HG03280 (cell line): Measurements from ENCODE around the gene PPP1R27.

ENCODE experiments used
- ATAC-seq: cut with Tn5 transposase; IDR thresholded peaks from one replicate; pipeline ENCODE4 v1.9.1; 2021; ENCODE audit warnings: mild to moderate bottlenecking, moderate library complexity; ENCODE audit not compliant: unreplicated experiment

The PPP1R27 gene

DNA sequence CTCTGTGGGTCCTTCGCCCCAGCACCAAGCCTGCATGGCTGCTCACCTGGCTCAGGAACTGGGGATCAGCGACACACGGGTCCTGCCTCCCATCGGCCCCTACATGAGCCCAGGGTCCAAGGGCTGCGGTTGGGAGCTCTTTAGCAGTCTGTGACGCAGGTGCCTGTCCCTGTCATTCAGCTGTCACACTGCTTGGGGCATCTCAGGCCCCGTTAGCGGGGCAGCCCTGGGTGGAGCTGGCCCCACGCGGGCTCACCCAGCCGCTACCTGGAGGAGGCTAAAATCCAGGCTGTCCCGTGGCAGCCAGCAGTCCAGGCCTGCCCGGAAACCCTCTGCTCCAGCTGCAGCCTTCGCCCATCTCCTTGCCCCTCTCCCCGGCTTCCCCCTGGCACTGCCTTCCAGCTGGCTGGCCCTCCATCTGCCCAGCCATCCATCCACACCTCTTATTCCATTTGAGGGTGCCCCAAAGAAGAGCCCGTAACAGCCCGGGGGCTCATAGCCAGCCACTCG lies 27.6 kb downstream of the PPP1R27 start:
- no peak for ATAC-seq

DNA sequence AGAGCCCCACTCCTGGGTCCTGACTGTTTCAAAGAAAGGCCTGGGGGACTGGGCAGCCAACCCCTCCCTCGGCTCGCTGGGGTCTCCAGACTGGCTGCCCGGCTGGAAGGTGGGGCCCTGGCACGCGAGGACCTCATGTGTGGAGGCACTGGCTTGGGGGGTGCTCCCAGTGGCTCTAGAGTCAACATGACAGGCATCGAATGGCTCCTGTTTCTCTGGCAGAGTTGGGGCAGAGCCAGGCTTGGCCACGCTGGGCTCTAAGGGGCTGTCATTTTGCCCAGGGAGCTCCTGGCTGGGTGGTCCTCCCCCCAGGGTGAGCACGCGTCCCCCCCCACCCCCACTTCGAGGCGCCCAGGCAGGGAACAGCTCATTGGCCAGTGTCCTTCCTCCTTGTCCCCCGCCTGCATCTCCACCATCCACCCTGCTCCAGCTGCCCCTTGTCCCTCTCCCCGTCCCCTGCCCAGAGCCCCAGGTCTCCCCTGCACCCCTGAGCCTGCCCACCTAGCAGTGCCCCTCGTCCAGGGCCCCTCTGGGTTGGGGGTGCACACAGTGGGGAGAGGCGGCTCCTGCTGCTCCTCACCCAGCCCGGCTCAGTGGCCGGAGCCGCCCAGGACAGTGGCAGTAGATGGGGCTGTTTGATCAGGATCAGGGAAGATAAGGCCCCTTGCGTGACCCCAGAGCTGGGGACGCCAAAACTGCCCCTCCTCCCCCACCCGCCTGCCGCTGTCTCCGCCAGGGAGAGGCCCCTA lies 28.2 kb downstream of the PPP1R27 start:
- ATAC-seq, result no peak

DNA sequence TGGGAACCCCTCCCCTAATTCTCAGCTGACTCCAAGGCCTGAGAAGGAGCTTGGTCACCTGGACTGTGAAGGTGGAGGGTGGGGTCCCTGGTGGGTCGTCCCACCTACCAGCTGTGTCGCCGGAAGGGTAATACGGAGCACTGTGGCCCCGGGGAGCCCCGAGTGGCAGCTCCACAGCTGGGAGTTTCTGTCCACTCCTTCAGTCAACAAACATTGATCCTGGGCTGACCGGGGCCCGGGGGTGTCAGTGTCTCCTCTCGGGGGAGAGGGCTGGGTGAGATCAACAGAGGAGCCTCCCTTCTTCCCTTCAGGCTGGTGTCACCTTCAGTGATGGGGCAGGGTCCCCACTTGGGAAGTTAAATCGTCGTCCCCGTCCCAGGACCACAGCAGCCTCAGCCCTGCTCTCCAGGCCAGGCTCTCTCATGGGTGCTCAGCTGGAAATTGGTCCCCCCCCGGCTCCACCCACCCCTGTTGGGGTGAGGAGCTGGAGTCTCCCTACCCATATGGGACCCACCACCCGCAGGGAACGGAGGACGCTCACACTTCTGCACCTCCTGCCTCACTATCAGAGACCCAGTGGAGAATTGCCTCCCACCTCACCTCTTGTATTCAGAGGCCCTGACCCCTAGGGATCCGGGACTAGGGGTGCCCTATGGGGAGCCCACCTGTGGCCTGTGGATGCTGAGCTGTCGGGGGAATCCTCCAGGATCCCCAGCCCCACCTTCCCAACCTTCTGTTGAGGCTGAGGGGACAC lies 29.0 kb downstream of the PPP1R27 start:
- ATAC-seq, result no peak

DNA sequence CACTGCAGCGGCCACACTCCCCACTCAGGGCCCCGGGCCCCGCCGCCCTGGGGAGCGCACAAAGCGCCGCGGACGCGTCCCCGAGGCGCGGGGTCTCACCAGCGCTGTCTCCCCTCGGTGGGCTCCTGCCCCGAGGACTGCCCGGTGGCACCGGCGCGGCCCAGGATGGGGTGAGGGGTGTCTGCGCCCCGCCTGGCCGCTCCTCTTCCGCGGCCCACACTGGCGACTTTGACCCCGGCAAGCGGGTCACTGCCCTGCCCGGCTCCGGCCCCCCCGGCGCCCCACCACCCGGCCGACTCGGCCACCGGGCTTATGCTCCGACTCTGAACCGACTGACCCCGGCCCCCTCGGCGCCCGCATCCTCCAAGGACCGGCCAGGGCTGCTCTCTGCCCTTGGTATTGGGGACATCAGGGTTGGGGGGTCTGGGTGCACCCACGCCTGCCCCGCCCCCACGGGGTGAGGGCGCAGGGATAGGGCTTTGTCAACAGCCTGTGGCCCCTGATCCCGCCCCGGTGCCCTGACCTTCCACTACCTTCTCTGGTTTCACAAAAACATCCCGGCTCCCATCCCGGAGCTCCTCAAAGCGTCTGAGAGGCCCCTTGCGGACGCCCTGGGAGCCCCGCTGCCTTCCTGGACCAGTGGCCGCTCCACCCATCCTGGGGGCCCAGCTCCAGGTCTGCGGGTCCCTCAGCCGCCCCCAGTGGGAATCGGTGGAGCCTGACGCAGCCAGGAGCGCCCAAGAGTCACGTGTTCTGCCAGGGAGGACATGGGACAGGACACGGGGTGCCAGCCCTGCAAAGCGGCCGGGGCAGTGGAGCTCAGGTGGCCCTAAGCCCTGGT lies 30.1 kb downstream of the PPP1R27 start:
- ATAC-seq, result no peak

DNA sequence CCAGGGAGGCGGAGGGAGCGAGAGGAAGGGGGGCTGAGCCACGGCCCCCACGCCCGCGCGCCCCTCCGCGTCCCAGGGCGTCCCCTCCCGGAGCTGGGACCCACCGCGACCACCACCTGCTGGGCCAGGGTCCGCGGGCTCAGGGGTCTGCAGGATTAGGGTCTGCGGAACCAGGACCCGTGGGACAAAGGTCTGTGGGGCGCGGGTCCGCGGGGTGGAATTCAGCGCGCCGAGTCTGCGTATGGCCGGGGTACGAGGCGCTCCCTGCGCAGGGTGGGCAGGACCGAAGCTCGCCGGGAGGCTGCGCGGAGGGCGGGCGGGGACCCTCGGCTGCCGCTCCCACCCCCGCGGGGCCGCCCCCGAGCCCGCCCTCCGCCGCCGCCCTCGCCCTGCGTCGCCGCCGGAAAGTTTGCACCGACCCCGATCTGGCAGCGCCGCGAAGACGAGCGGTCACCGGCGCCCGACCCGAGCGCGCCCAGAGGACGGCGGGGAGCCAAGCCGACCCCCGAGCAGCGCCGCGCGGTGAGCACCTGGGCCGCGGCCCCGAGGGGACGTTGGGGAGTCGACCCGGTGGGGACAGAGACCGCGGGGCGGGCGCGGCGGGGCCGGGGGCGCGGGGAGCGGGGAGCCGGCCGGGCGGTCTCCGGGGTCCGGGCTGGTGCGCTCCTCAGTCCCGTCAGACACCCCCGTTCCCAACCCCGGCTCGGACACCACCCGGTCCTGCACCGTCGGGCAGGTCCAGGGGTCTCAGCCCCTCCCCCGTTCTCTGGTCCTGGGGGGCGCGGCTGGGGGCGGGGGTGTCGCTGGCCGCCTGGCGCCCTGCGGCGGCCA lies 30.9 kb downstream of the PPP1R27 start, which contains the start of gene GCGR:
Gene GCGR, plus strand, starts transcription at position 423 of the 831 bp plus-strand sequence. CDS start 4,869 bp downstream, outside the sequence.
- no peak for ATAC-seq

DNA sequence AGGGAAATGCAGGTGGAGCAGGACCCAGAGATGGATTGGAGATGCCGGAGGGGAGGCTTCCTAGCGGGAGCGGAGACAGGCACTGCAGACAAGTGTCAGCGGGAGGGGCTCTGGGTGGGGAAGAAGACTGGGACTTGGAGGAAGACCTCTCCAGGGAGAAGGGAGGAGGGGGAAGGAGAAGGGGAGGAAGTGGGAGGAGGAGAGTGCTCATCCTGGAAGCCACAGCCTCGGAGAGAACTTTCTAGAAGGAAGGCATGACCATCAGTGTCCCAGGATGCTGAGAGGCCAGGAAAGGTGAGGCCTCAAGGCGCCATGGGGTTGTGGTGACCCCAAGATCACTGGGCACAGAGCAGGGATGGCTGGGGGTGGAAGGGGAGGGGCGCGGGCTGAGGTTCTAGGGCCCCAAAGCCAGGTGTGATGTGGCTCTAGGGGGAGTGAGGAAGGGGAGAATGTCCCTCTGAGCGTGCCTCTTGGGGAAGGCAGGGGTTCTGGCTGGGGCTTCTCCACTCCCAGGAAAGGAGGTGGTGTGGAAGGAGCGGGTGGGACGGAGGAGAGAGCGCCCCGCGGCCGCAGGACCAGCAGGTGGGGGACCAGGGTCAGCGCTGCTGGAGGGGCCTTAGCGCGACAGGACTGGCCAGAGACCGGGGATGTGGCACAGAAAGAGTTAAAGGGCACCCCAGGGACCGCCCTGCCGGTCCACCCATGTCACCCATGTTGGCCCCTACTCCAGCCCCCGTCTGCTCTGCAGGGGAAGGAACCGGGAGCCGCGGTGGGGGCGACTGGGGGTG lies 31.8 kb downstream of the PPP1R27 start:
- no peak for ATAC-seq

DNA sequence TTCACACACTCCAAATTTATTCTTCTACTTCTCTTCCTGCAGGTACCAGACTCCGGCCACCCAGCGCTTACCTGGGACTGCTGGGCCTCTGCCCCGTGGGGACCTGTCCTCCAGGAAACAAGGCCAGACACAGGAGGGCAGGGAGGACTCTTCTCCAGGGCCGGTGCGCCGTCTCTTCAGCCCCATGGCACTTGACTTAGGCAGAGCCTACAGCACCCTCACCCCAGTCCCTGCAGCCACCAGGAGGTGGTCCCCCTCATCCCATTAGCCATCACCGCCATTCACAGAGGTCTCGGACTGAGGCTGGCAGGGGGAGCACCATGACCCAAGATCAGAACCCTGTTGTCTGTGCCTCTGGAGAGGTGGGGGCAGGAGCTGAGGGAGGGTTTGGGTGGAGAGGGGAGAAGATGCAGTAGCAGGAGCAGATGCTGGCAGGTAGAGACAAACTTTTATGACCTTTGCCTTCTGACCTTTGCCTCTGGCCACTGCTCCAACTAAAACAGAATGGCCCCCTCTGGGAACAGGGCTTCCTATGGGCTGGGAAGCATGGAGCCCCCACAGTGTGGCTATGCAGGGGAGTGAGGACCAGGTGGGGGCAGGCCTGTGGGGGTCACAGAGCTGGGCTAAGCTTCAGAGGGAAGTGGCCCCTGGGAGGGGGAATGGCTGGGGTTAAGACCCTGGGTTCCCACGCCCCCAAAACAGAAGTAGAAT lies 32.6 kb downstream of the PPP1R27 start:
- no peak for ATAC-seq

DNA sequence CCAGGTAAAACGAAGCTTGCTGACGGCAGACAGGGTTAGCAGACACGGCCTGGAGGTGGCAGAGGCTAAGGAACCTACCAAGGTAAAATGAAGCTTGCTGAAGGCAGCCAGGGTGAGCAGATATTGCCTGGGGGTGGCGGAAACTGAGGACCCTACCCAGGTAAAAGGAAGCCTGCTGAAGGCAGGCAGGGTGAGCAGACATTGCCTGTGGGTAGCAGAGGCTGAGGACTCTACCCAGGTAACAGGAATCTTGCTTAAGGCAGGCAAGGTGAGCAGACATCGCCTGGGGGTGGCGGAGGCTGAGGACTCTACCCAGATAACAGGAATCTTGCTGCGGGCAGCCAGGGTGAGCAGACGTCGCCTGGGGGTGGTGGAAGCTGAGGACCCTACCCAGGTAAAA lies 33.5 kb downstream of the PPP1R27 start:
- no peak for ATAC-seq

DNA sequence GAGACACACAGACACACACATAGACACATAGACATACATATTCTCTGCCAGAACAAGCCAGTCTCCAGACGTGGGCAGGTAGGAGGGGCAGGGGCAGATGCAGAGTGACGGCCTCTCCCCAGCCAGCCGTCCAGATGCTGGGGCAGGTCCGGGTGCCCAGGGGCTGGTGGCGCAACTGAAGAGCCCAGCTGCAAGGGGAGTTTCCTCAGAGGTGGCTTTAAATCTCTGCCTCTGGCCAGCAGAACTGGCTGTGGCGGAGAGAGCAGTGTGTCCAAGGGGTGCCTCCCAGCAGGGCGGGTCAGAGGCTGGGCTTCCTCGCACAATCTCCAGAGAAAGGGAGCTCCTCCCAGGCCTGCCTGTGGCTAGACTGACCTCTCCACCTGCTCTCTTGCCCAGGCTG lies 40.3 kb downstream of the PPP1R27 start:
- no peak for ATAC-seq

DNA sequence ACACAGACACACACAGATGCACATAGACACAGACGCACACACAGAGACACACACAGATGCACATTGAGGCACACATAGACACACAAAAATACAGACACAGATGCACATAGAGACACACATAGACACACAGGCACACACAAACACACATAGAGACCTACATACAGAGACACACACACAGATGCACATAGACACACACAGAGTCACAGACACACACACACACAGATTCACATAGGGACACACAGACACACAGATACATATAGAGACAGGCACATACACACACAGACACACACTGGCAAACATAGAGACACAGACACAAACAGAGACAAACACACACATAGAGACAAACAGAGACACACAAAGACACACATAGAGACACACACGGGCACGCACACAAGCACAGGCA lies 40.8 kb downstream of the PPP1R27 start:
- no peak for ATAC-seq

DNA sequence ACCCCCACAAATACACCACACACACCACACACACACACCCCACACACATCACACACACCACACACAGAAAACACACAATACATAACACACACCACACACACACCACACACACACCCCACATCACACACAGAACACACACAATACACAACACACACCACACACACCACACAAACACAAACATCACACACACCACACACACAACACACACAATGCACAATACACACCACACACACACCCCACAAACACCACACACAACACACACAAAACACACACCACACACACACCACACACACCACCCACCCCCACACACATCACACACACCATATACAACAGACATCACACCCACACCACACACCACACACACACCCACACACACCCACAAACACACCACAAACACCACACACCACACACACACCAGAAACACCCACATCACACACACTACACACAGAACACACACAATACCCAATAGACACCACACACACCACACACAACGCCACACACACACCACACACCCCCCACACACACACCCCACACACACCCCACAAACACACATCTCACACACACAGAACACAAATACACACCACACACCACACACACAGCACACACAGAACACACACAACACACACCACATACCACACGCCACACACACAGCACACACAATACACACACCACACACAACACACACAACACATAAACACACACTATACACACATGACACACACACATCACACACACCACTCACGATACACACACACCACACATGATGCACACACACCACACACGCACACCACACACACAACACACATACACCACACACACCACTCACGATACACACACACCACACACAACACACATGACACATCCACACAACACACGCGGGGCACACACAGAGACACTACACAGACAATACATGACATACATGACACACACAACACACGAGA lies 41.9 kb downstream of the PPP1R27 start:
- ATAC-seq, result no peak
